H1 (cell line): Measurements from ENCODE around the gene VSTM4. TPM values are rescaled to one million over a fixed set of nuclear protein-coding genes. Genes with fewer than 3 reads are reported as not detected.
A peak's percentile ranks its signal among the peaks of the same experiment; 100 is the strongest.

Source experiments
- CTCF ChIA-PET: fragments of 300-600 bp; sonication (Branson Sonifier 250); formaldehyde crosslinking; loops from one replicate; lab custom pipeline; 2021; ENCODE audit not compliant: partially characterized antibody; lab: Charles Lee
- POLR2A ChIA-PET: fragments of 300-600 bp; sonication (Branson Sonifier 250); formaldehyde crosslinking; loops from one replicate; lab custom pipeline; 2021; ENCODE audit warnings: inconsistent platforms; ENCODE audit not compliant: partially characterized antibody; lab: Charles Lee
- DNase-seq, 2 experiments: peaks; one replicate each; pipeline versions ENCODE4 v3.0.0 to v3.0.0-alpha.2; 2010 to 2022; ENCODE audit warnings: low spot score in 2 of 2, low read depth in 1 of 2, mixed read lengths in 1 of 2
- FAIRE-seq: peaks from 2 replicates; lab custom pipeline; 2011; peaks lifted over from hg19 to GRCh38; lab: Jason Lieb, UNC
- H2AFZ ChIP-seq: 2 replicates; pipeline ENCODE4 v1.8.1; 2012; ENCODE audit warnings: low read length, inconsistent platforms
- H2AK5ac ChIP-seq: 2 replicates; pipeline ENCODE4 v1.6.1; 2013; ENCODE audit warnings: low read depth, low read length
- H2BK120ac ChIP-seq: replicated peaks from 2 replicates; pipeline ENCODE3; 2013; ENCODE audit warnings: low read depth, low read length, inconsistent platforms
- H2BK12ac ChIP-seq: 2 replicates; pipeline ENCODE4 v1.6.1; 2013; ENCODE audit warnings: low read depth, low read length
- H2BK15ac ChIP-seq: 2 replicates; pipeline ENCODE4 v1.6.1; 2013; ENCODE audit warnings: low read length
- H2BK20ac ChIP-seq: 2 replicates; pipeline ENCODE4 v1.6.1; 2013; ENCODE audit warnings: low read length
- H2BK5ac ChIP-seq: 2 replicates; pipeline ENCODE4 v1.6.1; 2013; ENCODE audit warnings: low read depth, low read length
- H3K14ac ChIP-seq: 2 replicates; pipeline ENCODE4 v1.6.1; 2013; ENCODE audit warnings: inconsistent platforms; ENCODE audit not compliant: insufficient read length
- H3K18ac ChIP-seq: 2 replicates; pipeline ENCODE4 v1.6.1; 2013; ENCODE audit warnings: low read length; ENCODE audit errors: extremely low read depth
- H3K23ac ChIP-seq: 2 replicates; pipeline ENCODE4 v1.6.1; 2013; ENCODE audit warnings: inconsistent platforms; ENCODE audit not compliant: insufficient read length
- H3K23me2 ChIP-seq: 2 replicates; pipeline ENCODE4 v1.6.1; 2013; ENCODE audit warnings: low read depth, low read length
- H3K27ac ChIP-seq: 2 replicates; pipeline ENCODE4 v1.6.1; 2011; ENCODE audit warnings: low read depth, low read length, inconsistent platforms
- H3K27me3 ChIP-seq, 4 experiments: replicated peaks in 1 of 4; 1 replicate in 1 of 4; 2 replicates in 3 of 4; pipeline versions ENCODE4 v1.6.1 to v1.8.1; 2011 to 2013; ENCODE audit warnings: low read length in 3 of 4, mild to moderate bottlenecking in 3 of 4, inconsistent platforms in 2 of 4, mixed read lengths in 2 of 4, moderate library complexity in 1 of 4; ENCODE audit not compliant: control insufficient read depth in 3 of 4, insufficient read depth in 3 of 4; ENCODE audit errors: extremely low read depth in 1 of 4
- H3K36me3 ChIP-seq, 4 experiments: 2 replicates each; pipeline versions ENCODE4 v1.6.1 to v1.8.1; 2011 to 2013; ENCODE audit warnings: mild to moderate bottlenecking in 4 of 4, low read length in 3 of 4, moderate library complexity in 2 of 4, control low read depth in 1 of 4, inconsistent platforms in 1 of 4; ENCODE audit not compliant: insufficient read depth in 4 of 4, control insufficient read depth in 2 of 4
- H3K4ac ChIP-seq: replicated peaks from 2 replicates; pipeline ENCODE3; 2013; ENCODE audit warnings: low read length, low read depth, mixed read lengths, inconsistent platforms; ENCODE audit not compliant: insufficient read length
- H3K4me1 ChIP-seq, 4 experiments: replicated peaks in 1 of 4; 1 replicate in 1 of 4; 2 replicates in 3 of 4; pipeline versions ENCODE4 v1.6.1 to v1.8.1; 2011 to 2013; ENCODE audit warnings: low read length in 3 of 4, inconsistent platforms in 2 of 4, mixed read lengths in 1 of 4; ENCODE audit not compliant: insufficient read depth in 4 of 4, control insufficient read depth in 3 of 4
- H3K4me2 ChIP-seq, 2 experiments: 2 replicates each; pipeline versions ENCODE4 v1.6.1 to v1.8.1; 2011 to 2013; ENCODE audit warnings: low read depth in 2 of 2, low read length in 2 of 2, control low read depth in 1 of 2, inconsistent platforms in 1 of 2, mild to moderate bottlenecking in 1 of 2; ENCODE audit not compliant: insufficient read depth in 1 of 2
- H3K4me3 ChIP-seq, 4 experiments: fragments of 200-600, 300-600 bp in 1 of 4; sonication (generic), shearing (Covaris generic), sonication (Bioruptor Twin) in 1 of 4; 2 replicates each; pipeline versions ENCODE4 v1.5.1 to v1.8.1; 2011 to 2016; ENCODE audit warnings: low read length in 4 of 4, low read depth in 3 of 4, control low read depth in 2 of 4, inconsistent platforms in 2 of 4, mild to moderate bottlenecking in 2 of 4, mixed read lengths in 1 of 4, moderate library complexity in 1 of 4; ENCODE audit not compliant: insufficient read depth in 2 of 4; ENCODE audit errors: extremely low read depth in 1 of 4
- H3K56ac ChIP-seq: replicated peaks from 2 replicates; pipeline ENCODE3; 2013; ENCODE audit warnings: low read depth, mild to moderate bottlenecking, mixed read lengths, low read length, inconsistent platforms; ENCODE audit not compliant: insufficient read length
- H3K79me1 ChIP-seq: 2 replicates; pipeline ENCODE4 v1.6.1; 2013; ENCODE audit warnings: low read depth, low read length, control low read depth
- H3K79me2 ChIP-seq, 2 experiments: 2 replicates each; pipeline versions ENCODE4 v1.6.1 to v1.8.1; 2012 to 2013; ENCODE audit warnings: low read length in 2 of 2, mild to moderate bottlenecking in 2 of 2, inconsistent platforms in 1 of 2; ENCODE audit not compliant: insufficient read depth in 2 of 2, control insufficient read depth in 1 of 2
- H3K9ac ChIP-seq, 4 experiments: replicated peaks in 1 of 4; 1 replicate in 1 of 4; 2 replicates in 3 of 4; pipeline versions ENCODE4 v1.6.1 to v1.8.1; 2011 to 2013; ENCODE audit warnings: low read depth in 3 of 4, low read length in 3 of 4, control low read depth in 2 of 4, mild to moderate bottlenecking in 2 of 4, moderate library complexity in 2 of 4, inconsistent platforms in 1 of 4; ENCODE audit errors: extremely low read depth in 1 of 4
- H3K9me3 ChIP-seq, 2 experiments: 2 replicates each; pipeline versions ENCODE4 v1.6.1 to v1.8.1; 2012 to 2013; ENCODE audit warnings: mild to moderate bottlenecking in 2 of 2, moderate library complexity in 2 of 2, control low read depth in 1 of 2, inconsistent platforms in 1 of 2, low read depth in 1 of 2, low read length in 1 of 2, mixed read lengths in 1 of 2; ENCODE audit not compliant: insufficient read depth in 2 of 2
- H4K20me1 ChIP-seq, 2 experiments: replicated peaks in 1 of 2; 2 replicates each; pipeline versions ENCODE3 to v1.8.1; 2011 to 2013; ENCODE audit warnings: inconsistent platforms in 2 of 2, low read length in 2 of 2, mild to moderate bottlenecking in 1 of 2; ENCODE audit not compliant: insufficient read depth in 2 of 2, control insufficient read depth in 1 of 2
- H4K5ac ChIP-seq: 2 replicates; pipeline ENCODE4 v1.6.1; 2013; ENCODE audit warnings: low read length, low read depth, mixed read lengths, inconsistent platforms; ENCODE audit not compliant: insufficient read length
- H4K8ac ChIP-seq: 2 replicates; pipeline ENCODE4 v1.8.0; 2013; ENCODE audit warnings: mild to moderate bottlenecking, moderate library complexity, low read length, inconsistent platforms; ENCODE audit not compliant: insufficient read depth; ENCODE audit errors: extremely low read depth
- H4K91ac ChIP-seq: replicated peaks from 2 replicates; pipeline ENCODE3; 2013; ENCODE audit warnings: low read length, mixed read lengths, inconsistent platforms; ENCODE audit not compliant: insufficient read length
- WGBS, 2 experiments: shearing (Covaris generic) in 1 of 2; methylation state at CpG; one replicate each; pipeline versions ENCODE4 v1.1.6 to v1.1.7; 2013 to 2015; ENCODE audit warnings: low lambda C conversion rate in 2 of 2, mixed read lengths in 2 of 2, inconsistent platforms in 1 of 2, low coverage in 1 of 2, missing lambda C conversion rate in 1 of 2; ENCODE audit not compliant: insufficient replicate concordance in 2 of 2, insufficient coverage in 1 of 2, insufficient read length in 1 of 2; ENCODE audit errors: extremely low coverage in 1 of 2, missing lambda C conversion rate in 1 of 2; 5-methylcytosine and 5-hydroxymethylcytosine counted together
- polyA plus RNA-seq, 7 experiments: library from polyadenylated mRNA; depleted of rRNA in 3 of 7; stranded (reverse) in 5 of 7; unstranded in 2 of 7; fragments of >200 nt in 5 of 7; fragments of 200-250 nt in 2 of 7; gene quantifications; 1 replicate in 5 of 7; 2 replicates in 1 of 7; 4 replicates in 1 of 7; pipeline versions ENCODE4 v1.2.1 to v1.2.3, GENCODE V29; 2011 to 2013; ENCODE audit warnings: missing spikeins in 2 of 7, mixed read lengths in 2 of 7
- total RNA-seq: library from RNA; stranded (reverse); fragmentation: NEBNext Ultra II Directional; extraction: Animal tissue kit (Norgen Biotek cat#: 25700); gene quantifications from 2 replicates; pipeline ENCODE4 v1.2.1, GENCODE V29; 2021

VSTM4 gene
- total and polyA plus RNA-seq, 2 of the 8 experiments (the other 6 are each of a cell fraction or from before 2014, with no cell fraction given) = 0.48 to 0.73 TPM

DNA sequence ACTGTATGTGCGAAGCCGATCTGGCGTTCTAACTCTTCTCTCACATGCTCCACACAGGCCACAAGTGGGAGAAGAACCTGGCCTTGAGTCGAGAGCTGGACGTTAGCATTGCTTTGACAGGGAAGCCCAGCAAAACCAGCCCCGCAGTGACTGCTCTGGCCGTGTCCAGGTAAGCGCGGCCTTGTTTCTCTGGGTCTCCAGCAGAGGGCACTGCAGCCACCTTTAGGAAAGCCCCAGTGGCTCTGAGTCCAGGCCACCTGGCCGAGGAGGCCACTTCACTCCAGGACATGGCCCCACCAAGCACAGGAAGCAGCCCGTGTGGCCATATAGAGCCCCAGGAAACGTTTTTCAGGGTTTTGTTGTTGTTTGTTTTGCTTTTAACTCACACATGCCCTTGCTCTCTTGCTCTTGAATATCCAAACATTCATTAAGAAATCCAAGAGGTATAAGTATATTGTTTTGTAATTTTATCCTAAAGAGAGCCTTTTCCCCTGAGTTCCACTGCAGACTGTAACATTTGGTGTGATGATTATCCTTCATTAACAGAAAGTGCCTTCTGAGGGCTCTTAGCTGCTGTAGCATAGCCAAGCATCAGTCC lies 133.9 kb downstream of the VSTM4 start:
- Histone ChIP-seq H3K4ac (no peak overlapping the region), H3K14ac (no peak overlapping the region), H3K23ac (no peak overlapping the region), H2BK120ac (no peak overlapping the region), H4K91ac (no peak overlapping the region), H2AFZ (0 out of 2 replicates have a peak overlapping the region, but pooled peaks have one; percentile 63), H4K8ac (no peak overlapping the region), H2BK12ac (no peak overlapping the region), H3K79me1 (no peaks in the 10 kb centered on the region), H3K27me3 (no peaks in the 10 kb centered on the region), H3K9ac (no peak overlapping the region), H3K4me3 (no peak overlapping the region), H2BK15ac (no peak overlapping the region), H3K27ac (no peak overlapping the region), H3K9me3 (no peaks in the 10 kb centered on the region), H3K23me2 (peaks cover 2% of the 10 kb centered on the region; the same call in 1 of the 2 replicates), H3K79me2 (no peaks in the 10 kb centered on the region), H3K18ac (no peak overlapping the region), H4K20me1 (no peaks in the 10 kb centered on the region), H2AK5ac (no peak overlapping the region), H3K4me2 (no peak overlapping the region), H3K4me1 (no peaks in the 10 kb centered on the region), H4K5ac (no peak overlapping the region), H3K56ac (no peak overlapping the region), H3K36me3 (no peaks in the 10 kb centered on the region), H2BK5ac (no peak overlapping the region), H2BK20ac (no peak overlapping the region)
- peak; percentile 90 for FAIRE-seq
- DNase-seq = peak; percentile 44 to 88
- POLR2A ChIA-PET = no interaction called here
- 42% methylated on average over 12 of the region's 12 CpGs; no CpG with 5 or more reads in 1 of the 2 experiments for WGBS, 2 experiments
- CTCF ChIA-PET = interaction anchor here (0.6 to 2.9 kb wide), 17 partner anchors 8 to 436 kb away, joined by 3 to 17 read pairs (median 3); no protein-coding TSS in a partner anchor
